T-helper 17 cell (primary cell): Measurements from ENCODE around the gene CNOT6. TPM values are rescaled to one million over a fixed set of nuclear protein-coding genes. Genes with fewer than 3 reads are reported as not detected.
"Not testable (repeated sequence)": the region's sequence is repeated elsewhere in the genome, so short reads cannot be mapped to it uniquely, and the experiment has no call there.

Source experiments
- ATAC-seq: fragments of 150-1000 bp; cut with Tn5 transposase; 2 replicates; pipeline ENCODE4 v1.10.0; 2021; ENCODE audit warnings: mild to moderate bottlenecking, moderate library complexity
- DNase-seq, 3 donors: peaks; one replicate each; pipeline versions ENCODE4 v3.0.0 to v3.0.0-alpha.2; 2020 to 2021
- H3K9me3 ChIP-seq: one replicate; pipeline ENCODE4 v1.7.0; 2013; ENCODE audit warnings: low read length, mild to moderate bottlenecking; ENCODE audit not compliant: control insufficient read depth, poor library complexity, severe bottlenecking
- H3K27ac Mint-ChIP-seq: one replicate; pipeline ENCODE4 v1.8.0; 2022; ENCODE audit warnings: mild to moderate bottlenecking, moderate library complexity, mixed read lengths
- H3K27me3 Mint-ChIP-seq: one replicate; pipeline ENCODE4 v1.8.0; 2022; ENCODE audit warnings: mixed read lengths
- H3K36me3 Mint-ChIP-seq: one replicate; pipeline ENCODE4 v1.8.0; 2022; ENCODE audit warnings: low read depth, mixed read lengths
- H3K4me1 Mint-ChIP-seq: one replicate; pipeline ENCODE4 v1.8.0; 2022; ENCODE audit warnings: mild to moderate bottlenecking, mixed read lengths
- H3K4me3 Mint-ChIP-seq: one replicate; pipeline ENCODE4 v1.8.0; 2022; ENCODE audit warnings: mild to moderate bottlenecking, moderate library complexity, mixed read lengths
- total RNA-seq, 4 donors: library from RNA in 2 of 4; stranded (reverse) in 2 of 4; gene quantifications; one replicate each; pipeline ENCODE4 v1.2.3 and lab custom pipeline; 2022 to 2026

Gene CNOT6
- total RNA-seq, 2 donors from 2014 or later = 19.0 to 22.0 TPM

DNA sequence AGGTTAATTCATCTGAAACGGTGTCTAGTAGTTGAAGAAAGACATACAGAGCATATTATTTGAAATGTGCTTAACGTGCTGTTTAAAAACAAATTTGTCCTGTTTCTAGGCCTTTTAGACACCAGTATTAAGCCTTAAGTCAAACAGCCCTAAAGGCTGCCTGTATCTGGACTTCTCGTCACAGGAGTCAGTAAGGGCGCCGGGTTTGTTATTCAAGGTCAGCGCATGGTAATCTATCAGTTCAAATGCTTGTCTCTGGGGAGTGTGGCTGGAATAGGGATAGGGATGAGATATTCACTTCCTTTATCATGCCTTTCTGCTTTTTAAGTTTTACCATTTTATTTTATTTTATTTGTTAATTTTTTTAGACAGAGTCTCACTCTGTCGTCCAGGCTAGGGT lies 9.4 kb upstream of the CNOT6 start:
- ATAC-seq (no peak), DNase-seq (no peak)
- Mint-ChIP-seq H3K4me1 (no peaks in the 10 kb centered on the region), H3K27me3 (peaks cover 13% of the 10 kb centered on the region), H3K27ac (no peak overlapping the region), H3K4me3 (no peak overlapping the region), H3K36me3 (peaks cover 2% of the 10 kb centered on the region)
- H3K9me3 ChIP-seq = no peaks in the 10 kb centered on the region

DNA sequence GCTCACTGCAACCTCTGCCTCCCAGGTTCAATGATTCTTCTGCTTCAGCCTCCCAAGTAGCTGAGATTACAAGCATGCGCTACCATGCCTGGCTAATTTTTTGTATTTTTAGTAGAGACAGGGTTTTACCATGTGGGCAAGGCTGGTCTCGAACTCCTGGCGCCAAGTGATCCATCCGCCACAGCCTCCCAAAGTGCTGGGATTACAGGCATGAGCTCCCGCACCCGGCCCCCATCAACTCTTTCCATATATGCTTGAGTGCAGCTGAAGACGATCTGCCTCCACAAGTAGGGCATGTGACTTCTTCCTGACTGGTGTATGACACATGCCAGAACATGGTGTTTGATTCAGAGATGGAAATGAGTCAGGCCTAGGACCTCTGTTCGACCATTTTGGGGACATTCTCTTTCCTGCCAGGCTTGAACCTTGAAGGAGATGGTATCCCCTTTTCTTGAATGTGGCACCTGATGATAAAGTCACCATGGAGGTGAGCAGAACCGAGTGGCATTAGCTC lies 7.5 kb upstream of the CNOT6 start:
- H3K27ac Mint-ChIP-seq = no peak overlapping the region
- no peaks in the 10 kb centered on the region for H3K9me3 ChIP-seq
- no peaks in the 10 kb centered on the region for H3K4me1 Mint-ChIP-seq
- H3K27me3 Mint-ChIP-seq = peaks cover 13% of the 10 kb centered on the region
- ATAC-seq (no peak), DNase-seq (no peak)
- H3K36me3 Mint-ChIP-seq = peaks cover 2% of the 10 kb centered on the region
- H3K4me3 Mint-ChIP-seq = no peak overlapping the region

DNA sequence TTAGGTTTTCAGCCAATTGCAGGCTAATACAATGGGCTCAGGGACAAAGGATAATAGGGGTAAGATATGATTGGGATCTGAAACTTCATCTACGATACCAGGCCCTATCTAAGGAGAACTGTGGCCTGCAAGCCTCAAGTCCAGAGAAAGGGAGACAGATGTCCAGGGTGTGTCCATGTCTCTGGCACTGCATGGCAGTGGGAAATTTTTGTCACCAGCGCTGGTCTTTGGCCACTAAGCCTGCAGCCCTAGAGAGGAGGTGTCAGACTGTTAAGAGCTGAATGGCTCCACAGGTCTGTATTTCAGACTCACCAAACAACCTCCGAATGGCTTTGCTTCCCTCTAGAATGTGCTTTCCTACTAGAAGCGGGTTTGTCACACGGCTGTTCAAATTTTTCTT lies 6.6 kb upstream of the CNOT6 start:
- Mint-ChIP-seq H3K27ac (no peak overlapping the region), H3K27me3 (peaks cover 13% of the 10 kb centered on the region), H3K36me3 (peaks cover 2% of the 10 kb centered on the region), H3K4me3 (no peak overlapping the region), H3K4me1 (peaks cover 2% of the 10 kb centered on the region)
- no peaks in the 10 kb centered on the region for H3K9me3 ChIP-seq
- ATAC-seq = no peak
- no peak for DNase-seq

DNA sequence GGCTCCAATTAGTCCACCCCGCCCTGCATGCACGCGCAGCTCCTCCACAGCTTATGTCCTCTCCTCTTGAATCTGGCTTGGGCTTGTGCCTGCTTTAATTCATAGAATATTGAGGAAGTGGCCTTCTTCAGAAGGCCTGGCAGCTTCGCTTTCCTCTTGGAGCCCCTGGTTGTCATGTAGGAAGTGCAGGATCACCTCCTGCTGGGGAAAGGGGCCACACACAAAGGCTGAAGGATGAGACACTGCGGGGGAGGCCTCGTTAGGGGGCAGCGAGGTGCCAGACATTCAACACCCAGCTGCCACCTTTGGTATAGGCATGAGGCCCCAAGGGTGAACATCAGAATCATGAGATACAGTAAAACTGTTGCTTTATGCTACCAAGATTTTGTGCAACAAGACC lies 2.7 kb upstream of the CNOT6 start:
- no peaks in the 10 kb centered on the region for H3K9me3 ChIP-seq
- Mint-ChIP-seq H3K27me3 (no peaks in the 10 kb centered on the region), H3K27ac (no peak overlapping the region), H3K4me1 (peaks cover 17% of the 10 kb centered on the region), H3K36me3 (peaks cover 4% of the 10 kb centered on the region), H3K4me3 (no peak overlapping the region)
- DNase-seq = no peak
- no peak for ATAC-seq

DNA sequence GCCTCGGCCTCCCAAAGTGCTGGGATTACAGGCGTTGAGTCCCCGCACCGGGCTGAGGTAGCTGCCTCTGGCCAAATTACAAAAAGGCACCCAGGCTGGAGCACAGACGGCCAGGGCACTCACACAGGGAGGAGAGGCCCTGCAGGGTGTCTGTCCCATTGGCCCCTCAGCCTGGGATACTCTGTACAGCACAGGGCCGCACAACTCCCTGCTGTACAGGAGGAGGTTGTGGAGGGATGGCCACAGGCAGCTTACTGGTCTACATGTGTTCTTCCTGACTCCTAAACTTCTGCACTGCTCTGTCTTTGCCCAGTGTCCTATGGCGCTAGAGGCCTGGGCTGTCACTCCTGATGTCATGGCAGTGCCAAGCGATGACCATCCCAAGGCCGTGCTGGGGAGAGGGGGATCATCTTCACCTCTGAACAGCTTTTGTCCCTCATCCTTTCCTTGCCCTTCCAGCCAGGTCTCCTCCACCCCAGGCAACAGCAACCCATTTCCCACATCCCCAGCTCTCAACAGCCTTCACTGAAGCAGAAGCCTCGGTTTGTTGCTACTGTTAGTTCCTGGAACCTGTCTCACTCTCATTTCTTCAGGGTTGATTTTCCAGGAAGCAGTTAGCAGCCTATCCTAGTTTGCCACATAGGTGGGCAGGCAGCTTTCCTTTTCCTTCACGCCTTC lies 1.8 kb upstream of the CNOT6 start:
- H3K9me3 ChIP-seq = no peaks in the 10 kb centered on the region
- Mint-ChIP-seq H3K27ac (peak overlapping the region; percentile 92), H3K4me1 (peaks cover 17% of the 10 kb centered on the region), H3K27me3 (no peaks in the 10 kb centered on the region), H3K36me3 (peaks cover 4% of the 10 kb centered on the region), H3K4me3 (no peak overlapping the region)
- ATAC-seq (no peak), DNase-seq (no peak)

GRCh38 chr5:180494510-180495181 lies 467 bp downstream of the CNOT6 start:
- ATAC-seq (peak; percentile 63), DNase-seq (peak in 2 of 3 donors; percentile 49 to 55)
- Mint-ChIP-seq H3K27ac (peak overlapping the region; percentile 92), H3K27me3 (no peaks in the 10 kb centered on the region), H3K36me3 (peaks cover 8% of the 10 kb centered on the region), H3K4me3 (peak overlapping the region; percentile 98), H3K4me1 (peaks cover 25% of the 10 kb centered on the region)
- no peaks in the 10 kb centered on the region for H3K9me3 ChIP-seq

GRCh38 chr5:180495292-180495691 lies 1.1 kb downstream of the CNOT6 start:
- Mint-ChIP-seq H3K27me3 (no peaks in the 10 kb centered on the region), H3K4me1 (peaks cover 29% of the 10 kb centered on the region), H3K27ac (peak overlapping the region; percentile 92), H3K36me3 (peaks cover 8% of the 10 kb centered on the region), H3K4me3 (peak overlapping the region; percentile 98)
- ATAC-seq (no peak), DNase-seq (no peak)
- no peaks in the 10 kb centered on the region for H3K9me3 ChIP-seq

DNA sequence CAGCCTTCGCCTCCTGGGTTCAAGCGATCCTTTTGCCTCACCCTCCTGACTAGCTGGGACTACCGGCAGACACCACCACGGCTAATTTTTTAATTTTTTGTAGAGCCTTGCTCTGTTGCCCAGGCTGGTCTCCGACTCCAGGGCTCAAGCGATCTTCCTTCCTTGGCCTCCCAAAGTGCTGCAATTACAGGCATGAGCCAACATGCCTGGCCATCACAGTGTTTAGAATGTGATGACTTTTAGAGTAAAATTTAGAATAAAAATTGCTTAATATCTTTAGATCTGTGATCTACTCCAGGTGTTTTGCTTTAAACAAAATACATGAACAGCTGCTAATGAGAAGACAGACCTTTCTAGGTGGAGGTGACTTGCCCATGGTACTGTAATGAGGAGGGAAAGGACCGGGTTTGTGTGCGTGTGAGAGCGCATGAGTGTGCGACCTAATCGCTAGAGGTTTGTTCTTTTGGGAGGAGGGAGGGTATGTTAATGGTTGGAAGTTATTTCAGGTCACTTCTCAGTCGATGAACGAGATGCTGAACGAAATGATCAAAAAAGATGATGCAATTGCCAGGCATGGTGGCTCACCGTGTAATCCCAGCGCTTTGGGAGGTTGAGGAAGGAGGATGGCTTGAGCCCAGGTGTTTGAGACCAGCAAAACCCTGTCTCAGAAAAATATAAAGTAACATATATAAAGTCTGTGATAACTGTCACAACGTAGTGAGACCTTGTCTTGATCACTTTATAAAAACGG lies 2.0 kb downstream of the CNOT6 start:
- no peaks in the 10 kb centered on the region for H3K27me3 Mint-ChIP-seq
- H3K9me3 ChIP-seq = no peaks in the 10 kb centered on the region
- H3K4me3 Mint-ChIP-seq = peak overlapping the region; percentile 41
- ATAC-seq = no peak
- DNase-seq = no peak
- peaks cover 8% of the 10 kb centered on the region for H3K36me3 Mint-ChIP-seq
- H3K4me1 Mint-ChIP-seq = peaks cover 29% of the 10 kb centered on the region
- H3K27ac Mint-ChIP-seq = peak overlapping the region; percentile 92

DNA sequence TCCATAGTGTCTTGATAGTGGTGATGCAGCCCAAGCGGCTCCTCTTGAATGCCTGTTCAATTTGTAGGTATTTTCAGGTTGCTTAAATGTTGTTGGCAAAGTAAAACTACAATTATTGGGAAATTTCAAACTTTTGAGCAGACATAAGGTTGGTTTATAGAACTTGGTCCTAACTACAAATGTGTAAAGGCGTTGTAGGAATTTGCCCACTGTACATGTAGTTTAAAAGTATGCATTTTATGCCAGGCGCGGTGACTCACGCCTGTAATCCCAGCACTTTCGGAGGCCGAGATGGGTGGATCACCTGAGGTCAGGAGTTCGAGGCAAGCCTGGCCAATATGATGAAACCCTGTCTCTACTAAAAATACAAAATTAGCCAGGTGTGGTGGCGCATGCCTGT lies 2.6 kb downstream of the CNOT6 start:
- peaks cover 29% of the 10 kb centered on the region for H3K4me1 Mint-ChIP-seq

DNA sequence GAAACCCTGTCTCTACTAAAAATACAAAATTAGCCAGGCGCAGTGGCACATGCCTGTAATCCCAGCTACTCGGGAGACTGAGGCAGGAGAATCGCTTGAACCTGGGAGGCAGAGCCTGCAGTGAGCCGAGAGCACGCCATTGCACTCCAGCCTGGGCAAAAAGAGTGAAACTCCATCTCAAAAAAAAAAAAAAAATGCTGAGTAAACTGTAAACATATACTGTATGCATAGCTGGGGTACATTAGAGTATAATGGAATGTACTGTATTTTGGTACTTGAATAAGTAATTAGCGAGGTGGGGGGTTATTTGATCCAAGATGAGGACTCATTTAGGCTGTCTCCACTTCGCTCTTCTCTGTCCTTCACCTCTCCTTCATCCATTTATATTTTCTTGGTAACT lies 3.7 kb downstream of the CNOT6 start:
- not testable (repeated sequence) for H3K36me3 Mint-ChIP-seq, H3K9me3 ChIP-seq, H3K27ac Mint-ChIP-seq, H3K27me3 Mint-ChIP-seq, ATAC-seq, DNase-seq, H3K4me3 Mint-ChIP-seq
- H3K4me1 Mint-ChIP-seq = peaks cover 26% of the 10 kb centered on the region

More for the DNA sequence above, 2.6 kb downstream of the CNOT6 start:
- peak overlapping the region; percentile 92 for H3K27ac Mint-ChIP-seq
- H3K36me3 Mint-ChIP-seq, DNase-seq, H3K9me3 ChIP-seq, H3K4me3 Mint-ChIP-seq, H3K27me3 Mint-ChIP-seq, ATAC-seq: not testable (repeated sequence)

DNA sequence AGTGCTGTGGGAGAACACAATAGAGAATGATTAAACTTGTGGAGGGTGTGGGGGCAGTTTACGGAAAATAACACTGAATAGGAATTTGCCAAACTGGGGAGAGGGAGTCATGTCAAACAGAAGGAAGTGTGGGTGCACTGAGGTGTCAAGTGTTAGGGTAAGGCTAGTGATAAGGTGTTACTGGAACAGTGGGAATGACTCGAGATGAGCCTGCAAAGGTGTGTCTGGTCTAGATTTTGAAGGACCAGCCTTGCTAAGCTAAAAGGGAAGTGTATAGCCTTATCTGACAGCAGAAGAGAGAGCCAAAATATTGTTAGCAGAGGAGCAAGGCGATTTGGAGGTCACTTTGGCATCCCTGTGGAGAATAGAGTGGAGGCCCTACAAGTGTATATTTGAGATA lies 4.2 kb downstream of the CNOT6 start:
- Mint-ChIP-seq H3K36me3 (peaks cover 8% of the 10 kb centered on the region), H3K27me3 (no peaks in the 10 kb centered on the region), H3K4me3 (no peak overlapping the region), H3K27ac (peak overlapping the region; percentile 69), H3K4me1 (peaks cover 25% of the 10 kb centered on the region)
- no peaks in the 10 kb centered on the region for H3K9me3 ChIP-seq
- DNase-seq (no peak), ATAC-seq (no peak)

- no peaks in the 10 kb centered on the region for H3K9me3 ChIP-seq
- no peaks in the 10 kb centered on the region for H3K27me3 Mint-ChIP-seq
- no peak overlapping the region for H3K4me3 Mint-ChIP-seq
- ATAC-seq = no peak
- peaks cover 4% of the 10 kb centered on the region for H3K36me3 Mint-ChIP-seq
- peaks cover 22% of the 10 kb centered on the region for H3K4me1 Mint-ChIP-seq
- DNase-seq = no peak
- peak overlapping the region; percentile 69 for H3K27ac Mint-ChIP-seq
Measured at GRCh38 chr5:180499684-180500083, 5.5 kb downstream of the CNOT6 start.

DNA sequence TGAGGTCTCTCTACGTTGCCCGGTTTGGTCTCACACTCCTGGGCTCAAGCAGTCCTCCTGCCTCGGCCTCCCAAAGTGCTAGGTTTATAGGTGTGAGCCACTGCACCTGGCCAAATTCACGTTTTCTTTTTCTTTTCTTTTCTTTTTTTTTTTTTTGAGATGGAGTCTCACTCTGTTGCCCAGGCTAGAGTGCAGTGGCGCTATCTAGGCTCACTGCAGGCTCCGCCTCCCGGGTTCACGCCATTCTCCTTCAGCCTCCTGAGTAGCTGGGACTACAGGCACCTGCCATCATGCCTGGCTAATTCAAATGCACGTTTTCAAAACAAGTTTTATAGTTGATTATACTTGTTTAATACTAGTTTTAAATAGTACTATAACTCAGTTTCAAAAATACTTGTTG lies 6.1 kb downstream of the CNOT6 start:
- H3K27me3 Mint-ChIP-seq, H3K27ac Mint-ChIP-seq, DNase-seq, ATAC-seq, H3K4me3 Mint-ChIP-seq, H3K9me3 ChIP-seq, H3K36me3 Mint-ChIP-seq: not testable (repeated sequence)
- H3K4me1 Mint-ChIP-seq = peaks cover 21% of the 10 kb centered on the region
